H9 (cell line): ENCODE results near the gene CFAP69. TPM values are rescaled to one million over a fixed set of nuclear protein-coding genes. Genes with fewer than 3 reads are reported as not detected.

ENCODE experiments used
- DNase-seq: peaks from one replicate; pipeline ENCODE4 v3.0.0-alpha.2; 2017
- H2AFZ ChIP-seq: one replicate; pipeline ENCODE4 v1.6.1; 2013; ENCODE audit warnings: mild to moderate bottlenecking, low read length, control low read depth, moderate library complexity
- H2AK5ac ChIP-seq: 2 replicates; pipeline ENCODE4 v1.6.1; 2013; ENCODE audit warnings: low read length, control low read depth, mixed read lengths; ENCODE audit not compliant: insufficient read length
- H2BK120ac ChIP-seq: one replicate; pipeline ENCODE4 v1.6.1; 2013; ENCODE audit warnings: low read depth, mild to moderate bottlenecking, low read length, control low read depth, inconsistent platforms; ENCODE audit not compliant: poor library complexity, severe bottlenecking
- H2BK12ac ChIP-seq: 2 replicates; pipeline ENCODE4 v1.6.1; 2013; ENCODE audit warnings: low read length, control low read depth, mixed read lengths, low read depth; ENCODE audit not compliant: insufficient read length
- H2BK15ac ChIP-seq: 2 replicates; pipeline ENCODE4 v1.6.1; 2013; ENCODE audit warnings: low read depth, low read length, control low read depth
- H2BK20ac ChIP-seq: one replicate; pipeline ENCODE4 v1.6.1; 2013; ENCODE audit warnings: low read depth, mild to moderate bottlenecking, low read length, control low read depth, inconsistent platforms; ENCODE audit not compliant: poor library complexity, severe bottlenecking
- H2BK5ac ChIP-seq: 2 replicates; pipeline ENCODE4 v1.6.1; 2013; ENCODE audit warnings: low read length, control low read depth, mixed read lengths; ENCODE audit not compliant: insufficient read length
- H3K14ac ChIP-seq: 2 replicates; pipeline ENCODE4 v1.6.1; 2013; ENCODE audit warnings: low read length, control low read depth; ENCODE audit not compliant: insufficient read depth
- H3K18ac ChIP-seq: 2 replicates; pipeline ENCODE4 v1.6.1; 2013; ENCODE audit warnings: low read depth, mild to moderate bottlenecking, mixed read lengths, low read length, control low read depth; ENCODE audit not compliant: insufficient read length
- H3K23ac ChIP-seq: 2 replicates; pipeline ENCODE4 v1.6.1; 2013; ENCODE audit warnings: low read length, control low read depth, mixed read lengths, low read depth; ENCODE audit not compliant: insufficient read length
- H3K23me2 ChIP-seq: 2 replicates; pipeline ENCODE4 v1.6.1; 2013; ENCODE audit warnings: low read depth, mild to moderate bottlenecking, mixed read lengths, low read length, control low read depth; ENCODE audit not compliant: insufficient read length, poor library complexity, severe bottlenecking
- H3K27ac ChIP-seq: 2 replicates; pipeline ENCODE4 v1.5.1; 2013; ENCODE audit warnings: low read length, control low read depth, mixed read lengths, low read depth; ENCODE audit not compliant: insufficient read length
- H3K27me3 ChIP-seq: 2 replicates; pipeline ENCODE4 v1.6.1; 2013; ENCODE audit warnings: low read length, control low read depth, inconsistent platforms; ENCODE audit not compliant: insufficient read depth
- H3K4ac ChIP-seq: 2 replicates; pipeline ENCODE4 v1.6.1; 2013; ENCODE audit warnings: low read depth, mild to moderate bottlenecking, control low read depth, inconsistent platforms, low read length, moderate library complexity
- H3K4me1 ChIP-seq: 2 replicates; pipeline ENCODE4 v1.6.1; 2013; ENCODE audit warnings: low read length, control low read depth, inconsistent platforms; ENCODE audit not compliant: insufficient read depth
- H3K4me2 ChIP-seq: 2 replicates; pipeline ENCODE4 v1.6.1; 2013; ENCODE audit warnings: low read length, control low read depth, mixed read lengths; ENCODE audit not compliant: insufficient read length, insufficient read depth
- H3K56ac ChIP-seq: 2 replicates; pipeline ENCODE4 v1.6.1; 2013; ENCODE audit warnings: low read depth, mild to moderate bottlenecking, mixed read lengths, low read length, control low read depth; ENCODE audit not compliant: insufficient read length
- H3K79me1 ChIP-seq: 2 replicates; pipeline ENCODE4 v1.6.1; 2013; ENCODE audit warnings: low read depth, mild to moderate bottlenecking, moderate library complexity, low read length, control low read depth, inconsistent platforms; ENCODE audit not compliant: insufficient read depth, poor library complexity, severe bottlenecking
- H3K79me2 ChIP-seq: 2 replicates; pipeline ENCODE4 v1.6.1; 2013; ENCODE audit warnings: low read length, control low read depth, inconsistent platforms; ENCODE audit not compliant: insufficient read depth
- H3K9ac ChIP-seq: 2 replicates; pipeline ENCODE4 v1.6.1; 2013; ENCODE audit warnings: low read length, control low read depth, mixed read lengths; ENCODE audit not compliant: insufficient read length; ENCODE audit errors: extremely low read depth
- H3K9me3 ChIP-seq: one replicate; pipeline ENCODE4 v1.6.1; 2013; ENCODE audit warnings: low read depth, low read length, inconsistent platforms; ENCODE audit not compliant: control insufficient read depth
- H3T11ph ChIP-seq: one replicate; pipeline ENCODE4 v1.6.1; 2013; ENCODE audit warnings: mild to moderate bottlenecking, low read length, control low read depth, inconsistent platforms
- H4K20me1 ChIP-seq: one replicate; pipeline ENCODE4 v1.6.1; 2013; ENCODE audit not compliant: control insufficient read depth, insufficient read length, insufficient read depth
- H4K5ac ChIP-seq: 2 replicates; pipeline ENCODE4 v1.6.1; 2013; ENCODE audit warnings: low read depth, mild to moderate bottlenecking, mixed read lengths, low read length, control low read depth; ENCODE audit not compliant: insufficient read length
- H4K8ac ChIP-seq: replicated peaks from 2 replicates; pipeline ENCODE4 v1.6.1; 2013; ENCODE audit warnings: low read length, control low read depth, mixed read lengths, low read depth; ENCODE audit not compliant: insufficient read length
- H4K91ac ChIP-seq: 2 replicates; pipeline ENCODE4 v1.6.1; 2013; ENCODE audit warnings: low read depth, mild to moderate bottlenecking, moderate library complexity, mixed read lengths, low read length, control low read depth; ENCODE audit not compliant: insufficient read length
- H3K27ac Mint-ChIP-seq, 3 experiments: 2 replicates in 2 of 3; 3 replicates in 1 of 3; pipeline ENCODE4 v1.8.0; 2020 to 2021; ENCODE audit warnings: mixed read lengths in 3 of 3, mild to moderate bottlenecking in 1 of 3, moderate library complexity in 1 of 3
- H3K27me3 Mint-ChIP-seq: 2 replicates; pipeline ENCODE4 v1.8.0; 2021; ENCODE audit warnings: low read depth, mild to moderate bottlenecking, moderate library complexity, mixed read lengths
- H3K36me3 Mint-ChIP-seq, 3 experiments: 2 replicates in 2 of 3; 3 replicates in 1 of 3; pipeline ENCODE4 v1.8.0; 2020 to 2021; ENCODE audit warnings: low read depth in 3 of 3, mixed read lengths in 3 of 3; ENCODE audit not compliant: insufficient read depth in 1 of 3
- H3K4me1 Mint-ChIP-seq, 2 experiments: 2 replicates each; pipeline ENCODE4 v1.8.0; 2020; ENCODE audit warnings: mixed read lengths in 2 of 2
- H3K4me3 Mint-ChIP-seq, 2 experiments: 2 replicates in 1 of 2; 3 replicates in 1 of 2; pipeline ENCODE4 v1.8.0; 2020 to 2021; ENCODE audit warnings: mild to moderate bottlenecking in 2 of 2, mixed read lengths in 2 of 2, moderate library complexity in 1 of 2
- H3K9me3 Mint-ChIP-seq, 2 experiments: 2 replicates in 1 of 2; 3 replicates in 1 of 2; pipeline ENCODE4 v1.8.0; 2020; ENCODE audit warnings: mild to moderate bottlenecking in 2 of 2, mixed read lengths in 2 of 2, moderate library complexity in 1 of 2
- WGBS: extraction: QIAGEN DNeasy Blood & Tissue Kit; methylation state at CpG from one replicate; pipeline ENCODE4 v1.1.7; 2013; ENCODE audit warnings: missing lambda C conversion rate, low lambda C conversion rate, mixed read lengths; ENCODE audit not compliant: insufficient read length; ENCODE audit errors: extremely low coverage; 5-methylcytosine and 5-hydroxymethylcytosine counted together
- total RNA-seq: library from RNA; stranded (reverse); gene quantifications from 2 replicates; pipeline ENCODE4 v1.2.1, GENCODE V29; 2021
- TF ChIP-seq, protein P1 (sequence below): fragments of 200-600 bp; sonication (generic); conservative IDR thresholded peaks from 3 replicates; pipeline ENCODE4 v1.8.0; 2021; ENCODE audit warnings: antibody characterized with exemption, mild to moderate bottlenecking

The CFAP69 gene
- total RNA-seq, 1 experiment from 2014 or later = 2.9 TPM

DNA sequence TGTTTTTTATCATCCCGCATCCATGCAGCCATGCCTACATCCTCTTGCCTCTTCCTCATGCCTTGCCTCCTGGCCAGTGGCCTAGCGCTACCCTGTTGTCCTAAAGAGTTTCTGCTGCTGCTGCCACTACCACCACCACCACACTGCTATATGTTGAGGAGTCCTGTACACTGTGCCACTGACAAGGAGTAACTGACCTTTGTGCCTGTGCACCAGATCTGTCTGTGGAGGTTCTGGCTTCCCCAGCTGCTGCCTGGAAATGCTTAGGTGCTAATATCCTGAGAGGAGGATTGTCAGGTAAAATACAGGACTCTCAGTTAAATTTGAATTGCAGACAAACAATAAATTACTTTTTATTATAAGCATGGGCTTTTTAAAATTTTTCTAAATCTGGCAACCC is 7.0 kb upstream of the CFAP69 start:
- Histone ChIP-seq H3K9me3 (no peaks in the 10 kb centered on the region), H4K5ac (no peak overlapping the region), H3K14ac (no peak overlapping the region), H3K79me2 (no peaks in the 10 kb centered on the region), H2BK120ac (no peak overlapping the region), H2BK15ac (no peak overlapping the region), H3K4me2 (no peak overlapping the region), H3K9ac (no peak overlapping the region), H3K27me3 (no peaks in the 10 kb centered on the region), H3T11ph (no peak overlapping the region), H4K91ac (no peak overlapping the region), H3K4me1 (no peaks in the 10 kb centered on the region), H2AFZ (no peak overlapping the region), H3K56ac (no peak overlapping the region), H3K27ac (no peak overlapping the region), H3K18ac (no peak overlapping the region), H3K4ac (no peak overlapping the region), H4K8ac (no peak overlapping the region), H2BK5ac (no peak overlapping the region), H3K23ac (no peak overlapping the region), H3K79me1 (no peaks in the 10 kb centered on the region), H2AK5ac (no peak overlapping the region), H2BK20ac (no peak overlapping the region), H3K23me2 (no peaks in the 10 kb centered on the region), H2BK12ac (no peak overlapping the region), H4K20me1 (no peaks in the 10 kb centered on the region)
- Mint-ChIP-seq H3K9me3 (no peaks in the 10 kb centered on the region), H3K27me3 (no peaks in the 10 kb centered on the region), H3K4me3 (no peak overlapping the region), H3K36me3 (no peaks in the 10 kb centered on the region; a peak in 1 of 7 replicates), H3K27ac (no peak overlapping the region), H3K4me1 (peaks cover 4 to 12% of the 10 kb centered on the region in 2 experiments; a peak in 2 of 4 replicates)
- TF ChIP-seq, protein P1, sequence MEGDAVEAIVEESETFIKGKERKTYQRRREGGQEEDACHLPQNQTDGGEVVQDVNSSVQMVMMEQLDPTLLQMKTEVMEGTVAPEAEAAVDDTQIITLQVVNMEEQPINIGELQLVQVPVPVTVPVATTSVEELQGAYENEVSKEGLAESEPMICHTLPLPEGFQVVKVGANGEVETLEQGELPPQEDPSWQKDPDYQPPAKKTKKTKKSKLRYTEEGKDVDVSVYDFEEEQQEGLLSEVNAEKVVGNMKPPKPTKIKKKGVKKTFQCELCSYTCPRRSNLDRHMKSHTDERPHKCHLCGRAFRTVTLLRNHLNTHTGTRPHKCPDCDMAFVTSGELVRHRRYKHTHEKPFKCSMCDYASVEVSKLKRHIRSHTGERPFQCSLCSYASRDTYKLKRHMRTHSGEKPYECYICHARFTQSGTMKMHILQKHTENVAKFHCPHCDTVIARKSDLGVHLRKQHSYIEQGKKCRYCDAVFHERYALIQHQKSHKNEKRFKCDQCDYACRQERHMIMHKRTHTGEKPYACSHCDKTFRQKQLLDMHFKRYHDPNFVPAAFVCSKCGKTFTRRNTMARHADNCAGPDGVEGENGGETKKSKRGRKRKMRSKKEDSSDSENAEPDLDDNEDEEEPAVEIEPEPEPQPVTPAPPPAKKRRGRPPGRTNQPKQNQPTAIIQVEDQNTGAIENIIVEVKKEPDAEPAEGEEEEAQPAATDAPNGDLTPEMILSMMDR = no peak
- WGBS = no CpG with 5 or more reads among the region's 2 CpGs
- no peak for DNase-seq
